A673 (cell line): Measurements from ENCODE around the gene COL5A1. TPM values are rescaled to one million over a fixed set of nuclear protein-coding genes. Genes with fewer than 3 reads are reported as not detected.
"Not testable (repeated sequence)": the region's sequence is repeated elsewhere in the genome, so short reads cannot be mapped to it uniquely, and the experiment has no call there.

ENCODE experiments used
- BruUV-seq: library from RNA; stranded (reverse); fragments of 400-500 nt; replicated peaks from 2 replicates; lab custom pipeline; 2021; lab: Mats Ljungman, UMichigan
- CTCF ChIA-PET: fragments of 300-600 bp; sonication (Branson Sonifier 250); formaldehyde crosslinking; loops from one replicate; lab custom pipeline; 2022; ENCODE audit warnings: antibody characterized with exemption; lab: Charles Lee
- POLR2A ChIA-PET: fragments of 300-600 bp; sonication (Branson Sonifier 250); formaldehyde crosslinking; loops from one replicate; lab custom pipeline; 2022; ENCODE audit warnings: antibody characterized with exemption; ENCODE audit not compliant: low non-redundant PET; lab: Charles Lee
- DNase-seq: peaks from one replicate; pipeline ENCODE4 v3.0.0-alpha.2; 2015; ENCODE audit warnings: low spot score
- H3K27ac ChIP-seq: fragments of 200-600 bp; sonication (generic); 2 replicates; pipeline ENCODE4 v1.5.1; 2016; ENCODE audit warnings: mixed run types, low read depth, mild to moderate bottlenecking, mixed read lengths, antibody characterized with exemption, low read length; ENCODE audit not compliant: poor library complexity, severe bottlenecking
- H3K27me3 ChIP-seq: fragments of 200-600 bp; sonication (generic); replicated peaks from 2 replicates; pipeline ENCODE4 v1.6.1; 2017; ENCODE audit warnings: mixed run types, low read depth, mild to moderate bottlenecking, mixed read lengths, antibody characterized with exemption, low read length; ENCODE audit not compliant: insufficient read depth, poor library complexity
- H3K36me3 ChIP-seq: fragments of 200-600 bp; sonication (generic); 2 replicates; pipeline ENCODE4 v1.6.1; 2016; ENCODE audit warnings: mixed run types, mild to moderate bottlenecking, mixed read lengths, antibody characterized with exemption, low read length; ENCODE audit not compliant: insufficient read depth, poor library complexity, severe bottlenecking
- H3K4me1 ChIP-seq: fragments of 200-600 bp; sonication (generic); 2 replicates; pipeline ENCODE4 v1.6.1; 2017; ENCODE audit warnings: mixed run types, mild to moderate bottlenecking, mixed read lengths, antibody characterized with exemption, low read length; ENCODE audit not compliant: insufficient read depth, poor library complexity, severe bottlenecking
- H3K4me3 ChIP-seq: fragments of 200-600 bp; sonication (generic); 2 replicates; pipeline ENCODE4 v1.5.1; 2016; ENCODE audit warnings: low read depth, mixed run types, mild to moderate bottlenecking, mixed read lengths, low read length; ENCODE audit not compliant: poor library complexity, severe bottlenecking
- H3K9me3 ChIP-seq: fragments of 200-600 bp; sonication (generic); 2 replicates; pipeline ENCODE4 v1.6.1; 2016; ENCODE audit warnings: mixed run types, low read depth, mild to moderate bottlenecking, mixed read lengths, antibody characterized with exemption, low read length; ENCODE audit not compliant: poor library complexity, severe bottlenecking
- CTCF ChIP-seq: fragments of 300-800, 200-600 bp; sonication (generic); conservative IDR thresholded peaks from 2 replicates; pipeline ENCODE4 v1.5.1; 2017; ENCODE audit warnings: low read depth, mild to moderate bottlenecking, antibody characterized with exemption, low read length, moderate library complexity, mixed read lengths
- EZH2 ChIP-seq: fragments of 200-600 bp; sonication (generic); IDR thresholded peaks from 2 replicates; pipeline ENCODE4 v1.6.1; 2017; ENCODE audit warnings: borderline replicate concordance, low read depth, mild to moderate bottlenecking, mixed read lengths, antibody characterized with exemption, low read length; ENCODE audit not compliant: poor library complexity, severe bottlenecking
- intact Hi-C: fragments of 100-400 bp; cut with micrococcal nuclease; formaldehyde crosslinking; loops from one replicate; pipeline ENCODE4 v1.10.0; 2022; ENCODE audit not compliant: unreplicated experiment
- total RNA-seq: library from RNA; stranded (reverse); gene quantifications from 2 replicates; pipeline ENCODE4 v1.2.3, GENCODE V29; 2021

The COL5A1 gene
- total RNA-seq, 1 experiment from 2014 or later = 33.6 TPM

GRCh38 chr9:134702291-134702690, 60.7 kb downstream of the COL5A1 start:
- Histone ChIP-seq H3K4me1 (peaks cover 7% of the 10 kb centered on the region), H3K27ac (no peak overlapping the region), H3K9me3 (no peaks in the 10 kb centered on the region), H3K4me3 (no peak overlapping the region), H3K27me3 (no peaks in the 10 kb centered on the region), H3K36me3 (peaks cover 3% of the 10 kb centered on the region)
- ChIA-PET POLR2A (no interaction called here), CTCF (no interaction called here)
- intact Hi-C loops = no loop called here
- TF ChIP-seq CTCF (no peak), EZH2 (no peak)
- DNase-seq = no peak
- no TSS peak for BruUV-seq

- POLR2A ChIA-PET, H3K4me3 ChIP-seq, DNase-seq, CTCF ChIA-PET, intact Hi-C loops, BruUV-seq, H3K36me3 ChIP-seq, H3K27me3 ChIP-seq, H3K27ac ChIP-seq, H3K9me3 ChIP-seq: not testable (repeated sequence)
- peaks cover 12% of the 10 kb centered on the region for H3K4me1 ChIP-seq
Observed at GRCh38 chr9:134703730-134704114, 62.1 kb downstream of the COL5A1 start.

DNA sequence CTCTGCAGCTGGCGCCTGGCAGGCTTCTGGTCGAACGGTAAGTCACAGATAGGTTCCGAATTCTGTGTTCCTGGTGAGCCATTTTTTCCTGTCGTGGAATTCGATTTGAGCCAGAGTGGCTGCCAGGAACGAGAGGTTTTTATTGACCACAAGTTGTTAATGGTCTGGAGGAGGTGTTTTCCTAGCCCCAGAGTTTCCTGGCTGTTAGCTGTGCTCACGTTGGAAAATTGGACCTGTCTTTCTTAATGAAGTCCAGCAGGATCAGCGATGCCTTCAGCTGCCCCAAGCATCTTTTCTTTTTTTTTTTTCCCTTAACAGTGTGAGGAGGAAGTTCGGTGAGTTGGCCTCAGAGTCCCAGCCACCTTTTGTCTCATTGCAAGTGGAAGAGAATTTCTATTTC, 62.9 kb downstream of the COL5A1 start:
- H3K4me1 ChIP-seq = peaks cover 12% of the 10 kb centered on the region
- intact Hi-C loops = no loop called here
- H3K4me3 ChIP-seq = no peak overlapping the region
- H3K27me3 ChIP-seq = no peaks in the 10 kb centered on the region
- no peak for TF ChIP-seq EZH2
- no peak for TF ChIP-seq CTCF
- peaks cover 3% of the 10 kb centered on the region for H3K36me3 ChIP-seq
- H3K27ac ChIP-seq = no peak overlapping the region
- H3K9me3 ChIP-seq = no peaks in the 10 kb centered on the region
- DNase-seq = no peak
- no TSS peak for BruUV-seq
- ChIA-PET POLR2A (no interaction called here), CTCF (no interaction called here)

DNA sequence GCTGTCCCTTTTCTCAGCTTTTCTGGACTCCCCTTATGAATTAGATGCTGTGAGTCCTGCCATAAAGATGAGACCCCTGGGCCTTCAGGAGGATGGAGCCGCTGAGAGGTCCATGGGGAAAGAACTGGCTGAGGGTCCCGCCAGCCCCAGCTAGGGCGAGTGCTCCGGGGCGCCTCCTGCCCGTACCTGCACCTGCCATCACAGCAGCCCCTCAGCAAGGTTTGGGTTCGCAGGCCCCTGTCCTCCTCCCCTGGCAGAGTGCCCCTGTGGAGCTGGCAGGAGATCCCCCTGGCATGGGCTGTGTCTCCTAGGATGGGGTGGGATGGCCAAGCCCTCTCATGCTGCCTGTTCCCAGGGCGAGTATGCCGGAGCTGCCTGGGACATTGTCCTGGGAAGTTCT, 64.2 kb downstream of the COL5A1 start:
- DNase-seq = no peak
- no peaks in the 10 kb centered on the region for H3K9me3 ChIP-seq
- peaks cover 12% of the 10 kb centered on the region for H3K4me1 ChIP-seq
- H3K27me3 ChIP-seq = no peaks in the 10 kb centered on the region
- intact Hi-C loops = no loop called here
- no TSS peak for BruUV-seq
- no peak overlapping the region for H3K27ac ChIP-seq
- peaks cover 3% of the 10 kb centered on the region for H3K36me3 ChIP-seq
- CTCF ChIA-PET = no interaction called here
- POLR2A ChIA-PET = no interaction called here
- TF ChIP-seq EZH2 = no peak
- TF ChIP-seq CTCF = no peak
- H3K4me3 ChIP-seq = no peak overlapping the region
